Smooth muscle cell (in vitro differentiated cells): ENCODE measurements around the gene EGFR. TPM values are rescaled to one million over a fixed set of nuclear protein-coding genes. Genes with fewer than 3 reads are reported as not detected.

Source experiments
- DNase-seq: peaks from one replicate; lab custom pipeline; 2025; ENCODE audit not compliant: unreplicated experiment; lab: John Stamatoyannopoulos, UW
- H2AFZ ChIP-seq: fragments of 200-600 bp; sonication (generic); 2 replicates; pipeline ENCODE4 v1.6.0; 2016; ENCODE audit warnings: antibody characterized with exemption, low read depth, mild to moderate bottlenecking
- H3F3A ChIP-seq: fragments of 200-600 bp; sonication (generic); 2 replicates; pipeline ENCODE4 v1.6.0; 2017; ENCODE audit warnings: antibody characterized with exemption, low read depth
- H3K27ac ChIP-seq: fragments of 200-600 bp; sonication (generic); 2 replicates; pipeline ENCODE4 v1.5.1; 2016; ENCODE audit warnings: low read depth, mild to moderate bottlenecking
- H3K27me3 ChIP-seq: fragments of 200-600 bp; sonication (generic); 2 replicates; pipeline ENCODE4 v1.6.1; 2016; ENCODE audit warnings: low read depth, mild to moderate bottlenecking
- H3K36me3 ChIP-seq: fragments of 200-600 bp; sonication (generic); 2 replicates; pipeline ENCODE4 v1.5.1; 2016; ENCODE audit warnings: low read depth
- H3K4me1 ChIP-seq: fragments of 200-600 bp; sonication (generic); 2 replicates; pipeline ENCODE4 v1.5.1; 2016; ENCODE audit warnings: low read depth
- H3K4me2 ChIP-seq: fragments of 200-600 bp; sonication (generic); 2 replicates; pipeline ENCODE4 v1.6.0; 2016; ENCODE audit warnings: mild to moderate bottlenecking
- H3K4me3 ChIP-seq: fragments of 200-600 bp; sonication (generic); 2 replicates; pipeline ENCODE4 v1.5.1; 2016; ENCODE audit warnings: mild to moderate bottlenecking
- H3K79me2 ChIP-seq: fragments of 200-600 bp; sonication (generic); 2 replicates; pipeline ENCODE4 v1.6.0; 2016; ENCODE audit warnings: low read depth, mild to moderate bottlenecking
- H3K9ac ChIP-seq: fragments of 200-600 bp; sonication (generic); 2 replicates; pipeline ENCODE4 v1.6.0; 2016; ENCODE audit warnings: low read depth
- H3K9me3 ChIP-seq: fragments of 200-600 bp; sonication (generic); replicated peaks from 2 replicates; pipeline ENCODE4 v1.5.1; 2016; ENCODE audit warnings: low read depth
- H4K20me1 ChIP-seq: fragments of 200-600 bp; sonication (generic); 2 replicates; pipeline ENCODE4 v1.6.0; 2016; ENCODE audit warnings: low read depth
- WGBS: methylation state at CpG from one replicate; pipeline ENCODE4 v1.1.7; 2016; ENCODE audit warnings: low lambda C conversion rate; 5-methylcytosine and 5-hydroxymethylcytosine counted together
- polyA plus RNA-seq: library from polyadenylated mRNA; unstranded; fragments of >200 nt; fragmentation: Nextera tagmentation; extraction: Ambion mirVana; gene quantifications from 2 replicates; pipeline ENCODE4 v1.2.1, GENCODE V29; 2016
- total RNA-seq: library from RNA; depleted of rRNA; stranded (reverse); fragments of >200 nt; gene quantifications from 2 replicates; pipeline ENCODE4 v1.2.3, GENCODE V29; 2014
- TF ChIP-seq, protein P1 (sequence below): fragments of 200-600 bp; sonication (generic); IDR thresholded peaks from 2 replicates; pipeline ENCODE4 v1.5.1; 2017; ENCODE audit warnings: borderline replicate concordance, mild to moderate bottlenecking, antibody characterized with exemption; ENCODE audit not compliant: insufficient read depth, poor library complexity, severe bottlenecking

EGFR gene
- total and polyA plus RNA-seq, 2 experiments from 2014 or later: 9.0 to 31.1 TPM

DNA sequence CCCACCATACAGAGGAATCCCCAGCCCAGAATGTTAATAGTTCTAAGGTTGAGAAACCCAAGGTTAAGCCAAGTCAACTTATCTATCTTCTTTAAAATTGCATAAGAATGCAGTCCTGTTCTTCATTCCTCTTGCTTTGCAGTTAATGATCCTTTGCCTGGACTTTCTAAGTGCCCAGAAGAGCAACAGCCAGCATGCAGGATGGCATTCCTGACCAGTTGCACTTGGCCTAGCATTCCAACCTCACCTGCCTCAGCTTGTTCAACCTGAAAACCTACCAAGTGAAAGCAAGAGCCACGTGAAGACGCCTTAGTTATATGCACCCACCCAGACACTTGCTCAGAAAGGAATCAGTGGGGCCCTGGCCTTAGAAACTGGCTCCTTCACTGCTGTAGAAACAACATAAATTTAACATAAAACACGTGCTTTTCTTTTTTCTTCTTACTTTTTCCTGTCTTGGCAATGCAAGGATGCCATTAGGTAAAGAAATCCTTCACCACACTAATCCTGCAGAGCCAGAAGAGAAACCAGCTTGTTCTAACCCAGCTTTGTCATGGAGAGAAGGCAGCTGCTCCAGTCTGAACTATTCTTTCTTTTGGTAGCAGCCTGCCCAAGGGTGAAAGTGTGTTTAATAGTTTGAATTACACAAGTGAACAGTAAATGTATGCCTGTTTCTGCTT is 25.0 kb downstream of the EGFR start:
- peaks cover 5% of the 10 kb centered on the region for H4K20me1 ChIP-seq
- whole genome bisulfite sequencing: 70% methylated on average over 3 of the region's 3 CpGs
- no peak for DNase-seq

DNA sequence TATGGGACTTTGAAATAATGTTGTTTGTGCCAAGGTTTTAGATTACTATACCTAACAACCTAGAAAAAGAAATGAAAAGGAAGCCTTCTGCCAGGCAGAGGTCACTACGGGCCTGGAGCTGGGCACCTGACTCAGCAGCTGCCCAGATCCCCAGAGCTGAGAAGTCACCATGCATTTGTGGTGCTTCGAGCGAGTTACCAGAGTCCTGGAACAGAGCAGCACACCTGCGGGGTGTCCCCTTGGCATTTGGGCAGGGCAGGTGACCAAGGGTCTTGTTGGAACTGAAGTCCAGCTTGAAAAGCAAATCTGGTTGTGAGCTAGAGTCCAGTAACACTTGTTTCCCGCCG is 25.5 kb downstream of the EGFR start:
- Histone ChIP-seq H3K79me2 (peaks cover 55% of the 10 kb centered on the region), H3K27ac (peak overlapping the region; percentile 52), H3K4me2 (no peak overlapping the region), H3K9ac (no peak overlapping the region), H3K4me3 (no peak overlapping the region), H4K20me1 (peaks cover 5% of the 10 kb centered on the region), H3K27me3 (no peaks in the 10 kb centered on the region), H3K9me3 (no peaks in the 10 kb centered on the region), H3K4me1 (no peaks in the 10 kb centered on the region), H3F3A (no peaks in the 10 kb centered on the region), H2AFZ (no peak overlapping the region), H3K36me3 (no peaks in the 10 kb centered on the region)
- 97% methylated on average over 6 of the region's 6 CpGs for WGBS
- TF ChIP-seq, protein P1, sequence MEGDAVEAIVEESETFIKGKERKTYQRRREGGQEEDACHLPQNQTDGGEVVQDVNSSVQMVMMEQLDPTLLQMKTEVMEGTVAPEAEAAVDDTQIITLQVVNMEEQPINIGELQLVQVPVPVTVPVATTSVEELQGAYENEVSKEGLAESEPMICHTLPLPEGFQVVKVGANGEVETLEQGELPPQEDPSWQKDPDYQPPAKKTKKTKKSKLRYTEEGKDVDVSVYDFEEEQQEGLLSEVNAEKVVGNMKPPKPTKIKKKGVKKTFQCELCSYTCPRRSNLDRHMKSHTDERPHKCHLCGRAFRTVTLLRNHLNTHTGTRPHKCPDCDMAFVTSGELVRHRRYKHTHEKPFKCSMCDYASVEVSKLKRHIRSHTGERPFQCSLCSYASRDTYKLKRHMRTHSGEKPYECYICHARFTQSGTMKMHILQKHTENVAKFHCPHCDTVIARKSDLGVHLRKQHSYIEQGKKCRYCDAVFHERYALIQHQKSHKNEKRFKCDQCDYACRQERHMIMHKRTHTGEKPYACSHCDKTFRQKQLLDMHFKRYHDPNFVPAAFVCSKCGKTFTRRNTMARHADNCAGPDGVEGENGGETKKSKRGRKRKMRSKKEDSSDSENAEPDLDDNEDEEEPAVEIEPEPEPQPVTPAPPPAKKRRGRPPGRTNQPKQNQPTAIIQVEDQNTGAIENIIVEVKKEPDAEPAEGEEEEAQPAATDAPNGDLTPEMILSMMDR: no peak
- no peak for DNase-seq

More for the DNA sequence above, 25.0 kb downstream of the EGFR start:
- Histone ChIP-seq H3K27ac (peak overlapping the region; percentile 52), H3K79me2 (peaks cover 51% of the 10 kb centered on the region), H3K27me3 (no peaks in the 10 kb centered on the region), H2AFZ (no peak overlapping the region), H3K4me1 (no peaks in the 10 kb centered on the region), H3K4me3 (no peak overlapping the region), H3K36me3 (no peaks in the 10 kb centered on the region), H3K9me3 (no peaks in the 10 kb centered on the region), H3K4me2 (no peak overlapping the region), H3F3A (no peaks in the 10 kb centered on the region), H3K9ac (no peak overlapping the region)
- TF ChIP-seq, protein P1: no peak

DNA sequence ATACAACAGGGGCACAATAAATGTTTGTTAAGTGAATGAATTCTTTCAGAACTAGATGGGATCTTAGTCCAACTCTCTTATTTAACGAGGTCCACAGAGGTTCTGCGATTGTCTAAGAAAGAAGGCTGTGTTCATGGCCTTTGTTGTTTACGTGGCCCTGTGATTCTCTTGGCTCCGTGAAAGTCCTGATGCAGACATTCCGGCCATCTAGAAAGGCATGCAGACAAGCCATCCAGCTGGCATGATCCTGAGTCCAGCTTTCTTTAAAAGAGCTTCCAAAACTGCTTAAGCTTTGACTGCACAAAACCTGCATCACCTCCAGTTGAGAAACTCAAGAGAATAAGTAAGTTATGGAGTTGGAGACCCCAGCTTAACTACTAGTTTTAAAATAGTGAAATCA is 26.0 kb downstream of the EGFR start:
- H3F3A ChIP-seq: no peaks in the 10 kb centered on the region
- no peaks in the 10 kb centered on the region for H3K4me1 ChIP-seq
- 75% methylated on average over 5 of the region's 5 CpGs for WGBS
- H3K4me3 ChIP-seq: no peak overlapping the region
- no peaks in the 10 kb centered on the region for H3K9me3 ChIP-seq
- H4K20me1 ChIP-seq: peaks cover 5% of the 10 kb centered on the region
- no peak overlapping the region for H3K27ac ChIP-seq
- H3K9ac ChIP-seq: no peak overlapping the region
- no peak overlapping the region for H3K4me2 ChIP-seq
- H3K36me3 ChIP-seq: no peaks in the 10 kb centered on the region
- no peaks in the 10 kb centered on the region for H3K27me3 ChIP-seq
- TF ChIP-seq, protein P1: no peak
- H2AFZ ChIP-seq: no peak overlapping the region
- peaks cover 55% of the 10 kb centered on the region for H3K79me2 ChIP-seq
- no peak for DNase-seq
